Transverse colon (tissue), 4 donors: ENCODE results near the gene TOMM40.

ENCODE experiments used
- EP300 ChIP-seq: sonication (generic); formaldehyde crosslinking; IDR thresholded peaks from one replicate; pipeline ENCODE4 v1.6.1; 2017; ENCODE audit warnings: antibody characterized with exemption, low read depth
- POLR2A ChIP-seq: fragments of 450-650 bp; IDR thresholded peaks from one replicate; pipeline ENCODE4 v1.6.1; 2016; ENCODE audit warnings: antibody characterized with exemption, mild to moderate bottlenecking, moderate library complexity
- POLR2AphosphoS5 ChIP-seq, 3 donors: sonication (generic); formaldehyde crosslinking; IDR thresholded peaks; one replicate each; pipeline ENCODE4 v1.6.1; 2016; ENCODE audit warnings: antibody characterized with exemption in 3 of 3
- TF ChIP-seq, protein P1 (sequence below), 5 experiments: fragments of 200-600 bp in 3 of 5; fragments of 450-650 bp in 2 of 5; sonication (generic) in 3 of 5; IDR thresholded peaks; 1 replicate in 2 of 5; 2 replicates in 3 of 5; pipeline ENCODE4 v1.5.1; 2016 to 2017; ENCODE audit warnings: antibody characterized with exemption in 5 of 5, inconsistent platforms in 3 of 5, mild to moderate bottlenecking in 2 of 5, moderate library complexity in 1 of 5

DNA sequence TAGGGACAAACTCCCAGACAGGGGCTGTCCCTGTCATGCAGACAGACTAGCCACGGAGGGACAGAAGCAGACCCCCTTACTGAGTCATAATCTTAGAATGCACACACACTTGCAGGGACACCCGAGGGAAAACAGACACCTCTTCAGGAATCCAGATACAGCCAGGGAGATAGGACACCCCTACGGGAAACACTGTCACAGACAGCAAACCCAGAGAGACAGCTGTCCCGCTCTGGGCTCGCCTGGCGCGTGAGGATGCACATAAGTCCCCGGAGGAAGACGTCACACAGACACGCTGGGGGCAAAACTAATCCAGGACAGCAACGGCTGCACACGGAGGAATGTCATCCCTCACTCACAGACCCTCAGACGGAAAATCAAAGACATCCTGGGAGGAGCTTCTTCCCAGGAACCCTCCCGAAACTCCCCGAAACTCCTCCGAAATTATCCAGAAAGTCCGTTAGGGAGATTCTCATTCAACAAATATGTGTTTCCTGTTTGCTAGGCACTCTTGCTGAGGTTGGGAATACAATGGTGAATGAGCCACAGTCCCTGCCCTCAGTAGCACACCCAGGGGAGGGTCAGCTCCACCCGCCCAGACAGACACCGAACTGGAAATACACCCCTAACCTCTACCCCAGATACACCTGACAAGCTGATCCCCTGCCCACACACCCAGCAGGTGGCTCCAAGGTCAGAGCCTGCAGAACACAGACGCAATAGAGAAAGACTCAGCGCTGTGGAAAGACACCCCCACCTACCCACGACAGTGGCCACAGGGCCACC, 15.2 kb upstream of the TOMM40 start:
- TF ChIP-seq, protein P1, sequence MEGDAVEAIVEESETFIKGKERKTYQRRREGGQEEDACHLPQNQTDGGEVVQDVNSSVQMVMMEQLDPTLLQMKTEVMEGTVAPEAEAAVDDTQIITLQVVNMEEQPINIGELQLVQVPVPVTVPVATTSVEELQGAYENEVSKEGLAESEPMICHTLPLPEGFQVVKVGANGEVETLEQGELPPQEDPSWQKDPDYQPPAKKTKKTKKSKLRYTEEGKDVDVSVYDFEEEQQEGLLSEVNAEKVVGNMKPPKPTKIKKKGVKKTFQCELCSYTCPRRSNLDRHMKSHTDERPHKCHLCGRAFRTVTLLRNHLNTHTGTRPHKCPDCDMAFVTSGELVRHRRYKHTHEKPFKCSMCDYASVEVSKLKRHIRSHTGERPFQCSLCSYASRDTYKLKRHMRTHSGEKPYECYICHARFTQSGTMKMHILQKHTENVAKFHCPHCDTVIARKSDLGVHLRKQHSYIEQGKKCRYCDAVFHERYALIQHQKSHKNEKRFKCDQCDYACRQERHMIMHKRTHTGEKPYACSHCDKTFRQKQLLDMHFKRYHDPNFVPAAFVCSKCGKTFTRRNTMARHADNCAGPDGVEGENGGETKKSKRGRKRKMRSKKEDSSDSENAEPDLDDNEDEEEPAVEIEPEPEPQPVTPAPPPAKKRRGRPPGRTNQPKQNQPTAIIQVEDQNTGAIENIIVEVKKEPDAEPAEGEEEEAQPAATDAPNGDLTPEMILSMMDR (IDR thresholded peaks at IDR 0.05), result no peak
- TF ChIP-seq POLR2AphosphoS5 (IDR thresholded peaks at IDR 0.05) (peak in 1 of 3 donors; percentile 11), EP300 (no peak), POLR2A (no peak)
